D721Med (cell line): ENCODE data around the gene PLEKHA6.

ENCODE experiments used
- DNase-seq: peaks from one replicate; pipeline ENCODE4 v3.0.0; 2011; ENCODE audit warnings: low spot score; ENCODE audit not compliant: insufficient read length
- FAIRE-seq: peaks from 2 replicates; lab custom pipeline; 2011; peaks lifted over from hg19 to GRCh38; lab: Jason Lieb, UNC
- CTCF ChIP-seq: IDR thresholded peaks from 2 replicates; pipeline ENCODE4 v1.5.1; 2012; ENCODE audit warnings: mild to moderate bottlenecking, control low read depth; ENCODE audit not compliant: insufficient read depth; ENCODE audit errors: missing control alignments

Gene PLEKHA6

DNA sequence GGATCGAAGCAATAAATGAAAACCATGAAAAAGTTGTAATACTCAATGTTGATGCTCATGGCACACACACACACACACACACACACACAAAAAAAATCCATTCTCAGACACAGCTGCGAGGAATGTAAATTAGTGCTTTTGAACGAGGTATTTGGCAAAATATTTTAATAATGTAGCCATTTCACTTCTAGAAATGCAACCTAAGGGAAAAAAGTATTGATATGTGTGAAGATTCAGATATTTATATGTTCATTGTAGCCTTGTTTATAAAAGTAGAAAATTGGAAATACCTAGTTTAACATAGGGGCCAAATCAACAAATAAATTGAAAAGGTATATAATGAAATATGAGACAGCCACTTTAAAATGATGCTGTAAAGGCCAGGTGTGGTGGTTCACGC lies 3.8 kb downstream of the PLEKHA6 start:
- DNase-seq (no peak), FAIRE-seq (peak; percentile 21)
- no peak for TF ChIP-seq CTCF

- no peak for TF ChIP-seq CTCF
- DNase-seq = no peak
- peak; percentile 82 for FAIRE-seq
These were observed 5.2 kb downstream of the PLEKHA6 start for GRCh38 chr1:204354579-204354978.

DNA sequence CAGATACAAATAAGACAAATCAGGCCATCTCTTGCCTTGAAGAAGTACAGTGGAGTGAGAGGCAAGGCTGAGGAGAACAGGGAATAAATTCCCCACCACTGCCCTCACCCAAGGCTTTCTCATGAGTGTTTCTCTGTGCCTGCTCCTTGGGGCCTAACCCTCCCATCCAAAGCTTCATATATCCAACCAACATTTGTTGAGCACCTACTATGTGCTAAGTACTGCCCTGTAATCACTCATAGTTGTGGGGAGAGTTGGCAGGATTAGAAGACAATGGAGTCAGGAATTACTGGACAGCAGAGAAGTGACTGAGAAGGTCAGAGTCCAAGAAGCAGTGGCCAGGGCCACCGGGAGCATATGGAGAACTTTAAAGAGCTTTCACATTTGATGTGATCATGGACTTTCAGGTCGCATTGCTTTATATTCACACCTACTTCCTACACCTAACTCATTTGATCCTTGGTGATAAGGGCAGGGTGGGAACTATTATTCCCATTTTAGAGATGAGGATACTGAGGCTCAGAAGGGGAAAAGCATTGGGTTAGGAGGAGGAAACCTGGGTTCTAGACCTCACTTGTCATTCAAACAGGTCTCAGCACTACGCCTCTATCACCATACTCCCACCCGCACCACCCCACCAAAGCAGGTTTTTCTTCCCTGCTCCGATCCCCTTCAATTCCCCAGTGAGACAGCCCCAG lies 6.4 kb downstream of the PLEKHA6 start:
- FAIRE-seq (no peak), DNase-seq (no peak)
- TF ChIP-seq CTCF = no peak

DNA sequence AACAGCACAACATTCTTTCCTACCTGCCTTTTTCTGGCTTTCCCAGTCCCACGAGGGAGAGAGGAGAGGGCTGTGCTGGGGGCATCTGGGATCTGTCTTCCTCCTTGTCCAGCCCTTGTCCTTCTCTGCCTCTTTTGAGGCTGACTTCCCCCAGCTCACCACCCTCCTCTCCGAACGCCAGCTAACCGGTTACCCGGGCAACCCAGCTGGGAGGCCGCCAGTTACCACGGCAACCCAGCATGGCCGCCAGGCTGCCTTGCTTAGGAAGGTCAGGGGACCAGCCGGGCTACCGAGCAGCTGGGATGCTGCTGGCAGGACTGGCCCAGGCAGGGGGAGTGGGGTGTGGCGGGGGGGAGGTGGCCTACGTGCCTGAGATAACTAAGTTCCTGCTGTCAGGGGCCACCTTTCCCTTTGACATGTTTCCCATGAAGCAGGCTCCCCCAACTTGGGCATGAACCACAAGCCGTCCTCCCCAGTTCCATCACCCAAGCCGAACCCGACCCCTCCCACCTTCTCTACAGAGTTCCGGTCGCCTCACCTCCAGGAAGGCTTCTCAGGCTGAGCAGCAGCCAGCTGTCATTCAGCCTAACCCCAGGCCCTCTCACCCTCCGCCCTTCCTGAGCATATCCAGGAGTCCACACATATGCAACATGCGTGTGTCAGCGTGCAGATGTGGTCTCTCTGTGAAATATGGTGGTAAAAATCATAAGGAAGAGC lies 8.7 kb downstream of the PLEKHA6 start:
- FAIRE-seq = no peak
- DNase-seq = no peak
- no peak for TF ChIP-seq CTCF

DNA sequence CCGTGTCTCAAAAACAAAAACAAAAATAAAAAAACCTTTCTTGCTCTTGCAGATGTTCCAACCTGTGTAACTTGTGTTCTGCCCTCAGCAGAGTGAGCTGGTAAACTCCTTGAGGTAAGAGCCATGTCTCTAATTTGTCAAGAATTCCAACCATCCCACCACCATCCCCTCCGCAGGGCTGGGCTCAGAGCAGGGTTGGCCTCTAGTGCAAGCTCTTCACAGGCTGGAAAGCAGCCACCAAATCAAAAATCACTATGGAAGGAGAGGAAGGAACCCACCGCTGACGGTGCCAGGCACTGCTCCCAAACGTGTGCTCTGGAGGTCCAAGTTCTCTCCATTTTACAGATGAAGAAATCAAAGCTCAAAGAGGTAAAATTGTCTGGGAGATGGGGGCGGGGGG lies 9.4 kb downstream of the PLEKHA6 start:
- no peak for FAIRE-seq
- no peak for DNase-seq
- TF ChIP-seq CTCF = no peak

GRCh38 chr1:204349602-204350001 lies 10.1 kb downstream of the PLEKHA6 start:
- TF ChIP-seq CTCF = no peak
- DNase-seq = no peak
- no peak for FAIRE-seq

GRCh38 chr1:204348722-204349121 lies 11.0 kb downstream of the PLEKHA6 start:
- DNase-seq = peak; percentile 69
- TF ChIP-seq CTCF = no peak
- no peak for FAIRE-seq
